Transverse colon (tissue), 4 donors: ENCODE data around the gene VGLL4.

Experiments
- CTCF ChIP-seq, 5 experiments: fragments of 200-600 bp in 3 of 5; fragments of 450-650 bp in 2 of 5; sonication (generic) in 3 of 5; IDR thresholded peaks; 1 replicate in 2 of 5; 2 replicates in 3 of 5; pipeline ENCODE4 v1.5.1; 2016 to 2017; ENCODE audit warnings: antibody characterized with exemption in 5 of 5, inconsistent platforms in 3 of 5, mild to moderate bottlenecking in 2 of 5, moderate library complexity in 1 of 5
- POLR2A ChIP-seq: fragments of 450-650 bp; IDR thresholded peaks from one replicate; pipeline ENCODE4 v1.6.1; 2016; ENCODE audit warnings: antibody characterized with exemption, mild to moderate bottlenecking, moderate library complexity
- POLR2AphosphoS5 ChIP-seq, 3 donors: sonication (generic); formaldehyde crosslinking; IDR thresholded peaks; one replicate each; pipeline ENCODE4 v1.6.1; 2016; ENCODE audit warnings: antibody characterized with exemption in 3 of 3

DNA sequence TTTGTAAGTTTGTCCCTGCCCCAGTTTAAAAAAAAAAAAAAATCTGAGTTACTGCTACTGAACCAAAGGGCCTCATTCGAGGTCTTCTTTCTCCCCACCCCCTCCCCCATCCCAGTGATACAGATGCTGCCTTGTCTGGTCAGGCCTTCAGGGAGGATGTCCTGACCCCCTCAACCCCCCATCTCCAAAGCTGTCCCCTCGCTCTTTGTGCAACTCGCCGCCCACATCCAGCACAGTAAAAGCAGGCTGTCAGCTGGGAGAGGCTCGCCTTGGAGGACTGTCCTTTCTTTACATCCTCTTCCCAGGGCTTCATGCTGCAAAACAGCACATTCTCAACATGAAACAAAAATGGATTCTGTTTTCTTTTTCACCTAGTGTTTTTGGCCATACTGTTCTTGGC is 133.4 kb downstream of the VGLL4 start:
- TF ChIP-seq CTCF (IDR thresholded peaks at IDR 0.05) = no peak
- TF ChIP-seq POLR2AphosphoS5 (IDR thresholded peaks at IDR 0.05) = no peak
- TF ChIP-seq POLR2A = no peak
